ENCODE measurements around the gene GTF2F2.

DNA sequence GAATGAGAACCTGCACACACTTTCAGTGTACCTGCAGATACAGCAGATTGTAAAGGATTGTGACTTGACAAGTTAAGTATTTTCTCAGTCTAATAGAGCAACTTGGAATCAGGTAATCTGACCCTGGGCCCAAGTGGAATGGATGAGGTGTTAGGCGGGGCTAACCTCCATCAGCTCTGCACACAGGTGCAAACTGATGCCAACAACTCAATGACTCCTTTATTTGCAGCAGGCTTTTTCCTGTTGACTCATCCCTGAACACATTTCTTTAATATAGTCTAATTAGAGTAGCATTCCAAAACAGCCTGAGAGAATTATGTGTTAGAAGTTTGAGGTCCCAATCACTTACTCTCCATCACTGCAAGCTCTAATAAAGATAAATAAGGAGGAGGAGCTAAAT lies 171.9 kb downstream of the GTF2F2 start:
- TF ChIP-seq, protein P1, sequence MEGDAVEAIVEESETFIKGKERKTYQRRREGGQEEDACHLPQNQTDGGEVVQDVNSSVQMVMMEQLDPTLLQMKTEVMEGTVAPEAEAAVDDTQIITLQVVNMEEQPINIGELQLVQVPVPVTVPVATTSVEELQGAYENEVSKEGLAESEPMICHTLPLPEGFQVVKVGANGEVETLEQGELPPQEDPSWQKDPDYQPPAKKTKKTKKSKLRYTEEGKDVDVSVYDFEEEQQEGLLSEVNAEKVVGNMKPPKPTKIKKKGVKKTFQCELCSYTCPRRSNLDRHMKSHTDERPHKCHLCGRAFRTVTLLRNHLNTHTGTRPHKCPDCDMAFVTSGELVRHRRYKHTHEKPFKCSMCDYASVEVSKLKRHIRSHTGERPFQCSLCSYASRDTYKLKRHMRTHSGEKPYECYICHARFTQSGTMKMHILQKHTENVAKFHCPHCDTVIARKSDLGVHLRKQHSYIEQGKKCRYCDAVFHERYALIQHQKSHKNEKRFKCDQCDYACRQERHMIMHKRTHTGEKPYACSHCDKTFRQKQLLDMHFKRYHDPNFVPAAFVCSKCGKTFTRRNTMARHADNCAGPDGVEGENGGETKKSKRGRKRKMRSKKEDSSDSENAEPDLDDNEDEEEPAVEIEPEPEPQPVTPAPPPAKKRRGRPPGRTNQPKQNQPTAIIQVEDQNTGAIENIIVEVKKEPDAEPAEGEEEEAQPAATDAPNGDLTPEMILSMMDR (optimal IDR thresholded peaks at IDR 0.05 in 1 of 3, IDR thresholded peaks at IDR 0.05 in 1 of 3, conservative IDR thresholded peaks at IDR 0.05 in 1 of 3; ENCODE audit: extremely low read depth in 1 of 3, insufficient read depth in 2 of 3, low read length in 3 of 3): no peak
- no peak for TF ChIP-seq EZH2 (IDR thresholded peaks at IDR 0.05; ENCODE audit: low read length)
